Fibroblast of lung (primary cell): ENCODE data around the gene EMC10.

Experiments
- EZH2 ChIP-seq: IDR thresholded peaks from 2 replicates; pipeline ENCODE4 v1.5.1; 2012; ENCODE audit warnings: low read length, control low read depth, mild to moderate bottlenecking; ENCODE audit errors: missing control alignments
- TF ChIP-seq, protein P1 (sequence below), 2 donors: IDR thresholded peaks in 1 of 2; conservative IDR thresholded peaks in 1 of 2; 1 replicate in 1 of 2; 2 replicates in 1 of 2; pipeline ENCODE4 v1.5.1; 2011 to 2012; ENCODE audit warnings: low read length in 2 of 2, control low read depth in 1 of 2, inconsistent platforms in 1 of 2, low read depth in 1 of 2, mild to moderate bottlenecking in 1 of 2

DNA sequence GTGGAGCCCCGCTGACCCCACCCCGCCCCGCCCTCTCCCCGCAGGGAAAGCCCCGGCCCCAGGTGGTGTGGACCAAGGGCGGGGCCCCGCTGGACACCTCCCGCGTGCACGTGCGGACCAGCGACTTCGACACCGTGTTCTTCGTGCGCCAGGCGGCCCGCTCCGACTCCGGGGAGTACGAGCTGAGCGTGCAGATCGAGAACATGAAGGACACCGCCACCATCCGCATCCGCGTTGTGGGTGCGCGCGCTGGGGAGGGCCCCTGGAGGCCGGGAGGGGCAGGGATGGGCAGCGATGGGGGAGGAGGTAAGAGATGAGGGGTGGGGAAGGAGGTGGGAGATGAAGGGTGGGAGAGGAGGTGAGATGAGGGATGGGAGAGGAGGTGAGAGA is 17.2 kb upstream of the EMC10 start:
- TF ChIP-seq EZH2: no peak
- TF ChIP-seq, protein P1, sequence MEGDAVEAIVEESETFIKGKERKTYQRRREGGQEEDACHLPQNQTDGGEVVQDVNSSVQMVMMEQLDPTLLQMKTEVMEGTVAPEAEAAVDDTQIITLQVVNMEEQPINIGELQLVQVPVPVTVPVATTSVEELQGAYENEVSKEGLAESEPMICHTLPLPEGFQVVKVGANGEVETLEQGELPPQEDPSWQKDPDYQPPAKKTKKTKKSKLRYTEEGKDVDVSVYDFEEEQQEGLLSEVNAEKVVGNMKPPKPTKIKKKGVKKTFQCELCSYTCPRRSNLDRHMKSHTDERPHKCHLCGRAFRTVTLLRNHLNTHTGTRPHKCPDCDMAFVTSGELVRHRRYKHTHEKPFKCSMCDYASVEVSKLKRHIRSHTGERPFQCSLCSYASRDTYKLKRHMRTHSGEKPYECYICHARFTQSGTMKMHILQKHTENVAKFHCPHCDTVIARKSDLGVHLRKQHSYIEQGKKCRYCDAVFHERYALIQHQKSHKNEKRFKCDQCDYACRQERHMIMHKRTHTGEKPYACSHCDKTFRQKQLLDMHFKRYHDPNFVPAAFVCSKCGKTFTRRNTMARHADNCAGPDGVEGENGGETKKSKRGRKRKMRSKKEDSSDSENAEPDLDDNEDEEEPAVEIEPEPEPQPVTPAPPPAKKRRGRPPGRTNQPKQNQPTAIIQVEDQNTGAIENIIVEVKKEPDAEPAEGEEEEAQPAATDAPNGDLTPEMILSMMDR (conservative IDR thresholded peaks at IDR 0.05 in 1 of 2, IDR thresholded peaks at IDR 0.05 in 1 of 2; ENCODE audit: low read depth in 1 of 2, low read length in 2 of 2): no peak
